Muscle layer of colon (tissue), 2 donors: ENCODE measurements around the gene GPC6.

Source experiments
- H3K27ac ChIP-seq: one replicate; pipeline ENCODE4 v1.7.0; 2013; ENCODE audit warnings: low read depth, mild to moderate bottlenecking, low read length, moderate library complexity
- H3K27me3 ChIP-seq, 2 donors: one replicate each; pipeline ENCODE4 v1.7.0; 2013; ENCODE audit warnings: low read length in 2 of 2, mild to moderate bottlenecking in 2 of 2; ENCODE audit not compliant: insufficient read depth in 2 of 2, control insufficient read depth in 1 of 2
- H3K36me3 ChIP-seq: one replicate; pipeline ENCODE4 v1.7.0; 2013; ENCODE audit warnings: mild to moderate bottlenecking, low read length; ENCODE audit not compliant: insufficient read depth
- H3K4me1 ChIP-seq: one replicate; pipeline ENCODE4 v1.7.0; 2013; ENCODE audit warnings: mild to moderate bottlenecking, low read length; ENCODE audit not compliant: insufficient read depth
- H3K4me3 ChIP-seq, 2 donors: one replicate each; pipeline ENCODE4 v1.7.0; 2013; ENCODE audit warnings: low read length in 2 of 2, low read depth in 1 of 2, mild to moderate bottlenecking in 1 of 2, moderate library complexity in 1 of 2
- H3K9ac ChIP-seq: one replicate; pipeline ENCODE4 v1.7.0; 2013; ENCODE audit warnings: low read length
- H3K9me3 ChIP-seq: one replicate; pipeline ENCODE4 v1.7.0; 2013; ENCODE audit warnings: mild to moderate bottlenecking, low read length
- donor health status: abdominal sarcoma.
- donor health status: Adenocarcinoma of cecum.

The GPC6 gene

GRCh38 chr13:93345770-93346169, 119.2 kb downstream of the GPC6 start:
- Histone ChIP-seq H3K27me3 (no peaks in the 10 kb centered on the region), H3K4me3 (no peak overlapping the region), H3K9me3 (no peaks in the 10 kb centered on the region), H3K36me3 (no peaks in the 10 kb centered on the region), H3K27ac (no peak overlapping the region), H3K9ac (no peak overlapping the region), H3K4me1 (no peaks in the 10 kb centered on the region)

GRCh38 chr13:93352616-93353015, 126.0 kb downstream of the GPC6 start:
- H3K36me3 ChIP-seq = no peaks in the 10 kb centered on the region
- no peak overlapping the region for H3K9ac ChIP-seq
- H3K9me3 ChIP-seq = no peaks in the 10 kb centered on the region
- no peak overlapping the region for H3K4me3 ChIP-seq
- H3K27ac ChIP-seq = no peak overlapping the region
- H3K27me3 ChIP-seq = no peaks in the 10 kb centered on the region
- H3K4me1 ChIP-seq = no peaks in the 10 kb centered on the region

GRCh38 chr13:93355094-93355493, 128.5 kb downstream of the GPC6 start:
- Histone ChIP-seq H3K36me3 (no peaks in the 10 kb centered on the region), H3K9me3 (no peaks in the 10 kb centered on the region), H3K4me1 (no peaks in the 10 kb centered on the region), H3K27me3 (no peaks in the 10 kb centered on the region), H3K27ac (no peak overlapping the region), H3K4me3 (no peak overlapping the region), H3K9ac (no peak overlapping the region)

- H3K4me3 ChIP-seq = no peak overlapping the region
- no peak overlapping the region for H3K27ac ChIP-seq
- no peak overlapping the region for H3K9ac ChIP-seq
- no peaks in the 10 kb centered on the region for H3K36me3 ChIP-seq
- H3K27me3 ChIP-seq = no peaks in the 10 kb centered on the region
- no peaks in the 10 kb centered on the region for H3K9me3 ChIP-seq
- no peaks in the 10 kb centered on the region for H3K4me1 ChIP-seq
Observed at GRCh38 chr13:93356469-93356868, 129.9 kb downstream of the GPC6 start.

GRCh38 chr13:93360021-93360420, 133.4 kb downstream of the GPC6 start:
- Histone ChIP-seq H3K27ac (no peak overlapping the region), H3K27me3 (no peaks in the 10 kb centered on the region)

GRCh38 chr13:93361703-93362102, 135.1 kb downstream of the GPC6 start:
- Histone ChIP-seq H3K4me3 (no peak overlapping the region), H3K27ac (no peak overlapping the region), H3K9ac (no peak overlapping the region), H3K9me3 (no peaks in the 10 kb centered on the region), H3K36me3 (no peaks in the 10 kb centered on the region), H3K4me1 (no peaks in the 10 kb centered on the region), H3K27me3 (no peaks in the 10 kb centered on the region)

More at GRCh38 chr13:93360021-93360420, 133.4 kb downstream of the GPC6 start:
- no peak overlapping the region for H3K4me3 ChIP-seq
- no peaks in the 10 kb centered on the region for H3K36me3 ChIP-seq
- H3K9ac ChIP-seq = no peak overlapping the region
- no peaks in the 10 kb centered on the region for H3K9me3 ChIP-seq
- H3K4me1 ChIP-seq = no peaks in the 10 kb centered on the region

- H3K9ac ChIP-seq = no peak overlapping the region
- no peak overlapping the region for H3K27ac ChIP-seq
- H3K4me1 ChIP-seq = no peaks in the 10 kb centered on the region
- H3K9me3 ChIP-seq = no peaks in the 10 kb centered on the region
- H3K27me3 ChIP-seq = no peaks in the 10 kb centered on the region
- no peaks in the 10 kb centered on the region for H3K36me3 ChIP-seq
- H3K4me3 ChIP-seq = no peak overlapping the region
Observed at GRCh38 chr13:93364166-93364565, 137.6 kb downstream of the GPC6 start.

- H3K4me3 ChIP-seq = no peak overlapping the region
- no peaks in the 10 kb centered on the region for H3K36me3 ChIP-seq
- H3K9me3 ChIP-seq = no peaks in the 10 kb centered on the region
- no peak overlapping the region for H3K9ac ChIP-seq
- H3K27ac ChIP-seq = no peak overlapping the region
- H3K4me1 ChIP-seq = no peaks in the 10 kb centered on the region
- H3K27me3 ChIP-seq = no peaks in the 10 kb centered on the region
Observed at GRCh38 chr13:93368296-93368695, 141.7 kb downstream of the GPC6 start.

- H3K9me3 ChIP-seq = no peaks in the 10 kb centered on the region
- no peaks in the 10 kb centered on the region for H3K36me3 ChIP-seq
- no peaks in the 10 kb centered on the region for H3K4me1 ChIP-seq
- no peak overlapping the region for H3K4me3 ChIP-seq
- no peaks in the 10 kb centered on the region for H3K27me3 ChIP-seq
- no peak overlapping the region for H3K27ac ChIP-seq
- no peak overlapping the region for H3K9ac ChIP-seq
Observed at GRCh38 chr13:93368718-93369117, 142.1 kb downstream of the GPC6 start.

- H3K27me3 ChIP-seq = no peaks in the 10 kb centered on the region
- H3K4me3 ChIP-seq = no peak overlapping the region
- no peak overlapping the region for H3K27ac ChIP-seq
- H3K4me1 ChIP-seq = peaks cover 6% of the 10 kb centered on the region
- no peaks in the 10 kb centered on the region for H3K9me3 ChIP-seq
- H3K9ac ChIP-seq = no peak overlapping the region
- H3K36me3 ChIP-seq = no peaks in the 10 kb centered on the region
Observed at GRCh38 chr13:93372856-93373255, 146.2 kb downstream of the GPC6 start.

GRCh38 chr13:93375491-93375890, 148.9 kb downstream of the GPC6 start:
- Histone ChIP-seq H3K36me3 (no peaks in the 10 kb centered on the region), H3K4me1 (peaks cover 6% of the 10 kb centered on the region), H3K9me3 (no peaks in the 10 kb centered on the region), H3K27ac (no peak overlapping the region), H3K9ac (no peak overlapping the region), H3K4me3 (no peak overlapping the region), H3K27me3 (no peaks in the 10 kb centered on the region)

GRCh38 chr13:93377196-93377595, 150.6 kb downstream of the GPC6 start:
- Histone ChIP-seq H3K4me1 (peaks cover 6% of the 10 kb centered on the region), H3K4me3 (no peak overlapping the region), H3K27me3 (no peaks in the 10 kb centered on the region), H3K9ac (no peak overlapping the region), H3K36me3 (no peaks in the 10 kb centered on the region), H3K9me3 (no peaks in the 10 kb centered on the region), H3K27ac (no peak overlapping the region)
